Islet precursor cell (in vitro differentiated cells): ENCODE data around the gene RBM4B.
"Not testable (repeated sequence)": the region's sequence is repeated elsewhere in the genome, so short reads cannot be mapped to it uniquely, and the experiment has no call there.

Source experiments
- DNase-seq: peaks from one replicate; pipeline ENCODE4 v3.0.0-alpha.2; 2018

RBM4B gene, protein sequence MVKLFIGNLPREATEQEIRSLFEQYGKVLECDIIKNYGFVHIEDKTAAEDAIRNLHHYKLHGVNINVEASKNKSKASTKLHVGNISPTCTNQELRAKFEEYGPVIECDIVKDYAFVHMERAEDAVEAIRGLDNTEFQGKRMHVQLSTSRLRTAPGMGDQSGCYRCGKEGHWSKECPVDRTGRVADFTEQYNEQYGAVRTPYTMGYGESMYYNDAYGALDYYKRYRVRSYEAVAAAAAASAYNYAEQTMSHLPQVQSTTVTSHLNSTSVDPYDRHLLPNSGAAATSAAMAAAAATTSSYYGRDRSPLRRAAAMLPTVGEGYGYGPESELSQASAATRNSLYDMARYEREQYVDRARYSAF

DNA sequence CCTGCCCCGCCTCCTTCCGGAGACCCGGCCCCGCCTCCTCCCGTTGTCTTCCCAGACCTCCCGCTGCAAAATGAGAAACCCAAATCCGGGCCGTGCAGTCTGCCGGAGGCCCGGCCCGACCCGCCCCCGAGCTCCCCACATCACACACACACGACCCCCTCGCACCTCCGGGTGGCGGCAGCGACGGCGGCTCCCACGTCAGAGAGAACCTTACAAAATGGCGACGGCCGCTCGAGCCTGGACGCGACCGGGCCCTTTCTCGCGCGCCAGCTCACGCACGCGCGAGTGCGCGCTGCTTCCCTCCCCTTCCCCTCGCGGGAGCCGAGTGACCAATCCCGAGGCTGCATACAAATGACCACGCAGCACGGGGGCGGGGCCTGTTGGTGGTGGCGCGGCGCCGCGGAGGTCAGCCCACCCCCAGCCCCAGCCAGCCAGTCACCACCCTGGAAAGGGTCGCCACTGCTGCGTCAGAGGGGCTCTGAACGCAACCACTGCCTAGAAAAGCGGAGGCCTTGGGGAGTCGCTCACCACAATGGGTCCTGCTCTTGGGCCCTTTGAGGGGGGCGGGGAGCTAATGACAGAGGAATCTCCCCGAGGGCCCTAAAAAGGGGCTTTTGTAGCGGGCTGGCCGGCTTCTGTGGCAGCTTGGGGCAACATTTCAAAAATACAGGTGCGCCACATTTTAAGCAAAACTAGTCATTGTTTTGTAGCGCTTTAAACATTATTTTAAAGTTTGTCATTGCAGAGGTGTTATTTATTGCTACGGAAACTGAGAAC is at the start of gene RBM4B:
Gene RBM4B, minus strand, starts transcription at position 289 of the 777 bp plus-strand sequence. CDS start 808 bp downstream, outside the sequence.
- DNase-seq = peak; percentile 99

DNA sequence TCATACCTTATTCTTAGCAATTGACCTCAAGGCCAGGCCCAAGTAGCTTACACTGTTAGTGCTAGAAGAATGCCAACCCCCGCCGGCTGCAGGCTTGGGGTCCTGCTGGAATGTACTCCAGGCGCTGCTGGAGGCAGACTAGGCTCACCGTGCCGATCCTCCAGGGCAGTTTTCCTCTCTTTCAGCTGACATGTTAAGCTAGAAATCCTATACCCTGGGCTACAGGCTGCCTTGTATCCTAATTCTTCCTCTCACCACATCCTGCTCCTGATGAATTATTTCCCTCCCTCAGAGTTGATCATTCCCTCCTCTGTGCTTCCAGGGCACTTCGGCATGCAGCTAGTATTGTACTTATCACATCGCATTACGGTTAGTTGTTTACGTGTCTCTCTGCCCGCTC is 48.0 kb upstream of the RBM4B start:
- DNase-seq = no peak

DNA sequence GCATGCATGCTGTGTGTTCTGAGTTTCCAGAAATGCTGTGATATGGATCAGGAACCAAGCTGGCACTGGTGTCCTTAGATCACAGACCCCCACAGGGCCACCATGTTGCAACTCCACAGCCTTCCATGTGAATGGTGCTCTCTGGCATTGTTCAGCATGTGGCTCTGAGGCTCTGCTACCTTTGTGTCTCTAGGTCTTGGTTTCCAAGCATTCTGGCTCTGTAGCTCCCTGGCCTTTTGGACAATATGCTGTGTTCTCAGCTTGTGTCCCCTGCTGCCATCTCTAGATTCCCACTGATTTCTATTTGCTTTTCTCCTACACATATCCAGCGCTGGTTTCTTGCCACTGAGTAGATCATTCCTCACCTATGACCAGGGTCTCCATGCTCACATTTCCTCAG is 47.4 kb upstream of the RBM4B start:
- DNase-seq = no peak

DNA sequence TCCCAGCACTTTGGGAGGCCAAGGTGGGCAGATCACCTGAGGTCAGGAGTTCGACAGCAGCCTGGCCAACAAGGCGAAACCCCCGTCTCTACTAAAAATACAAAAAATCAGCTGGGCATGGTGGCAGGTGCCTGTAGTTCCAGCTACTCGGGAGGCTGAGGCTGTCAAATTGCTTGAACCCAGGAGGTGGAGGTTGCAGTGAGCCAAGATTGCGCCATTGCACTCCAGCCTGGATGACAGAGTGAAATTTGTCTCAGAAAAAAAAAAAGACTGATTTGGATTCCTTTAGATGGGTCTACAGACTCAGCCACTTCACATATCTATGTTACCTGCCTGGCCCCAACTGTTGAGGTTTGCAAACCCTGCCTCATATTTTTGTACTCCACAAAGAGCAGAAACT is 46.5 kb upstream of the RBM4B start:
- DNase-seq = not testable (repeated sequence)

DNA sequence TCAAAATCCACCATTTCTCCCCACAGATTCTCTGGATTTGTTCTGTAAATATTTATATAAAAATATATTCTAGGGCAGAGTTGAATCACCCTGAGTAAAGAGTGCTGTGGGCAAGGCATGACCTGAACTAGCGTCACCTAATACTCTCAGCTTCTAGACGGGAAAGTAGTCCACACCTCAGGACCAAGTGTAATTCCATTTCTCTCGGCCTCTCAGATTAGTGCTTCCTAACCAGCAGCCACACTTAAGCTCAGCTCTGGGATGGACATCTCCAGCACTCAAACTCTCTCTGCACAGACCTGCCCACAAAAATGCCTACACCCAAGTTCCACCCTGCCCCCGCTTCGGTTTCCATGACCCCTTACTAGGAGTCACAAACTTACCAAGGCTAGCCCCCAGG is 46.0 kb upstream of the RBM4B start:
- no peak for DNase-seq

DNA sequence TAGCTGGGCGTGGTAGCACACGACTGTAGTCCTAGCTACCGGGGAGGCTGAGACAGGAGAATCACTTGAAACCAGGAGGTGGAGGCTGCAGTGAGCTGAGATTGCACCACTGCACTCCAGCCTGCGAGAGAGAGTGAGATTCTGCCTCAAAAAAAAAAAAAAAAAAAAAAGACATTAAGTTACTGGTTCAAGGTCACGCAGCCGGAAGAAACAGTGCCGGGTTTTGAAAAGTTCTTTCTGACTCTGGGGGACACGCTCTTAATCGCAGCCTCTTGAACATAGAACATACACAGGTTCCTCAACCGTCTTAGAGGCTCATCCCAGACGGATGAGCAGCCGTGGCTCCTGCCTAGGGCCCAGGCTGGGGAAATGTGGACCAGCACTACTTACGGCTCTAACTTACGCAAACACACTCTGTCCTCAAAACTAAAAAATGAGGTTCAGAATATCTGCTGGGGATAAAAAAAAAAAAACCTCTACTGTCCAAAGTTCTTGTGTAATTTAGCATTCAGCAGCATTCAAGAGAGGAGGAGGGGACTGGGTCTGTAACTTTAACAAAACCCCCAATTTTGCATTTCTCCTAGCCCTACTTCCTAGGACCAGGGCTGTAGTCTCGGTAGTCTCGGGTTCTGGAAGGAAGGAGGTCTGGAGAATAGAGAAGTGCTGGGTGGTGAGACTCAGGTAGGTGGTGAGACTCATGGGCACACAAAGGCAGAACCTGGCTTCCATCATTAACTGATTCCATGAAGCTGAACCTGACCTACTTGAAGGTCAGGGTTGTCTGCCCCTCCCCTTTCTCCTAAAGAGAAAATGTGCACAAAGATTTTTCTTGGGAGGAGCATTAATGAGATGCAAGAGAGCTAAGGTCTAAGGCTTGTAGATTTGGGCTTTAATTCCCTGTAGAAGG is 45.3 kb upstream of the RBM4B start:
- DNase-seq = no peak

DNA sequence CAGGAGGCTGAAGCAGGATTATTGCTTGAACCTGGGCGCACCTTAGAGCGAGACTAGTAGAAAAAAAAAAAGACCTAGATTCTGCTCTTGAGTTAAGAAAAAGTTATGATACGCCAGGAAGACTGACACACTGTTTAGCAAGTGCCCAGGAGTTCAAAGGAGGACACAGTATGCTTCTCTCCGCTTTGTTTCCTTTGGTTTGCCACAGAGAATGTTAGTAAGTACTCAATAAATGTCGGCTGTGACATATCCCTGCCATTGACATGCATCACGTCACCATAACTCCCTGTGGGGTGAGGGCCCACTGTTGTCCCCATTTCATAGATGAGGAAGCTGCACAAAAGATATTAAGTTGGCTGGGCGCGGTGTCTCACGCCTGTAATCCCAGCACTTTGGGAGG is 44.3 kb upstream of the RBM4B start:
- DNase-seq = no peak

DNA sequence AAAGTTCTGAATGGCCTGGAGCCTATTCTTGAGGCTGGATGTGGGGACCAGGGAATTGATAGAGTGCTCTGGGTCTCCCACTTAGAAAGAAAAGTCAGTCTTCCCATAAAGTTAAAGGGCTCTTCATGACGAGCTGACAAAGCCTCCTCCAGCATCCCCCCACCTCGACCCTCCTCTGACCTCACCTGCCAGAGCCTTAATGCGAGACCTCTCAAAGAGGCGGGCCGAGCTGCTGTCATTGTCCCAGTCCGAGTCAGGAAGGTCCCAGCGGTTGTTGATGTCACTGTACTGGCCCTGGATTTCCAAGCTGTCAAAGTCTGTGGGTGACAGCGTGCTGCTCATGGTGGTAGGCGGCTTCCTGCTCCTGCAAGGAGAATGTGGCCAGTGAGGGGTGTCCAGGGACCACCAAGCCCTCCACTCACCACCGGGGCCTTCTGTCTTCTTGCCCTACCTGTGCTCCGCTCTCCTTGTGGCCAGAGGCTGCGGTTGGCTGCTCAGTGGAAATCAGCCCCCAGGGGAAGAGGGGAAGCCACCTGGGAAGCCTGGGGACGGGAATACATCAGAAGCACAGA is 43.3 kb upstream of the RBM4B start:
- DNase-seq = no peak

DNA sequence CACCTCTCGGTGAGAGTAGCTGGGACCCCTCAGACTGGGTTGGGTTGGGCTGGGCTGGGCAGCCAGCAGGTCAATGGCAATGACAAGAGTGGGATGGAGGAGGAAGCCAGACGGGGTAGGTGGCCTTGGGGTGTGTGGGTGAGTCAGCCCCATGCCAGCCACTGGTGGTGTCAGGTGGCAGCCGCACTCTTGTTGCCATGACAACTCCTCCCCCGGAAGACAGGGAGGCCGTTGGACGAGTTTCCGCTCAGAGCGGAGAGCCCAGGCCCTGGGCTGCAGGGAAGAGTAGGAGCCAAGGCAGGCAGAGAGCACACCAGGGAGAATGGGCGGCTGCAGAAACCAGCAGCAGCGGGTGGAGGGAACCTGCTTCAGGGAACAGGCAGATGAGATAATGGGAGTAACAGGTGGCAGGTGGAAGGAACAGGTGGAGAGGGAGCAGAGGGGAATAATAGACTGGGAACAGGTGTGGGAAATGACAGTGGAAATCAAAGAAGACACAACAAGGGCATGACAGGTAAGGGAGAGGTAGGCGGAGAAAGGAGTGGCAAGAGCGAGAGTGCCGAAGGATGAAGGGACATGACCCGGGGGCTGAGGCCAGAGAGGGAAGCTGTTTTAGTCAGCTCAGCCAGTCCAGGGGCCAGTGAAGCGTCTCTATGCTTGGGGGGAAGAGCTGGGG is 42.7 kb upstream of the RBM4B start:
- DNase-seq = peak; percentile 96

DNA sequence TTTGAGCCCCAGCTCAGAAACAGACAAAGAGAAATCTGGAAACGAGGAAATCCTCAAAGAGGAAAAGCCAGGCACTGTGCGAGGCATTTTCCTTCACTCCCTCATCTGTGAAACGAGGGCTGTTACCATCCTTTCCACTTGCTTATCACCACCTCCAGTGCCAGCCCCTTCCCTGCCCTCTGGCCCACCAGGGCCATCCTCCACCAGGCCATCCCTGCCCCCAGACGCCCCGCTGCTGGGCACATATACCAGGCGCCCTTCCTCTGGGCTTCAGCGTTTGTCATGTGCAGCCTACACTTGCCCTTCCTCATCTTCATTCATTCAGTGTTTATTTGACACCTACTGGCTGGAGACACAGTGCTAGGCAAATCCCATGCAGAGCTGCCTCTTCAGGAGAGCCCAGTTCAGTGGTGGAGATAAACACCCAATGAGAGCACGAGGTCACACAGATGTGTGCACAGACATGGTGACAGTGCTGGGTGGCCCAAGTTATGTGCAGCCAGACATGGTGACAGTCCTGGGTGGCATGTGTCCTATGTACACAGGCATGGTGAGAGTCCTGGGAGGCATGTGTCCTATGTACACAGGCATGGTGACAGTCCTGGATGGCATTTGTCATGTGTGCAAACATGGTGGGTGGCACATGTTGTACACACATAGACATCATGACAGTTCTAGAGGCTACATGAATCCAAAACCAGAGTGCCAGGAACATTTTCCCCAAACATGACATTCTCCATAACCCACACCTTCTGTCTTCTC is 41.6 kb upstream of the RBM4B start:
- no peak for DNase-seq

DNA sequence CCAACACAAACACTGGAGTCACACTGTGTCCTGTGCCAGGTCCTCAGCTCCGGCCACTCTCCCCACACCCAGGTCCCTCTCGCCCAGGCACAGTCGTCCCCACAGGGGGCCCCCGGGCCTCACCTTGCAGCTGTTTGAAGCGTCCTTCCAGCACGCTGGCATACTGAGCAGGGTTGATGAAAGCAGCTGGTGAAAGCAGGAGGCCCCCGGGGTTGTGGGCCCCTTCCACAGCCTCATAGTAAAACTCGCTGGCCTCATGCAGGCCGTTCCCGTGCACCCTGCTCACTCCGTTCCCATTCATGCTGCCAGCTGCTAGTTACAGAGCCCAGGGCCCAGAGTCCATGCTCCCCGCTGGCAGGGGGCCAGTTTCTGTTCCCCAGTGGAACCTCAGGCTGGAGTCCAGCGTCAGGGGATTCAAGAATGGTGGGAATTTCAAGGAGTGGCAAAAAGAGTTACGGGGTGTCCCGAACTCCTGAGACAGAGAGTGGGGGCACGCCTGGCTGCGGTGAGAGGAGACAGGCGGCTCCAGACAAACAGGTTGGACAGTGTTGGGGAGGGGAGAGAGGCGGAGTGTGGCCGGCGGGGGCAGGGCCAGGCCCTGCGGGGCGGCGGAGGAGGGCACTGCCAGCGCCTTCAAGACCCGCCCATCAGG is 40.8 kb upstream of the RBM4B start:
- no peak for DNase-seq

DNA sequence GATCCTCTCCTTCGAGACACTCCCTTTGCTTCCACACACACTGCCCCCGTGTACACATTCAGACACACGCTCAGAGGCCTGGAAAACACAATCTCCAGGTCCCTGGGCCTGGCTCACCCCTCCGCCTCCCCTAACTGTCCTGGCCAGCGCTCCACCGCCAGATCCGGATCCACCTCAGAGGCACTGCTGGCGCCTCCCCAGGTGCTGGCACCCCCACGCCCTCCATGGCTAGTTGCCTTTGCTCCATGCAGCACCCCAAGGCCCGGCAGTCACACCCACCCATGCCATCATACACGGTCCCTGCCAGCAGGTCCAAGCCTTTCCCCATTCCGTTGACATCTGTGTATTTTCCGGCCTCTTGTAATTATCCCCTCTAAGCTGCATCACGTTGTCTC is 40.2 kb upstream of the RBM4B start:
- DNase-seq = no peak

DNA sequence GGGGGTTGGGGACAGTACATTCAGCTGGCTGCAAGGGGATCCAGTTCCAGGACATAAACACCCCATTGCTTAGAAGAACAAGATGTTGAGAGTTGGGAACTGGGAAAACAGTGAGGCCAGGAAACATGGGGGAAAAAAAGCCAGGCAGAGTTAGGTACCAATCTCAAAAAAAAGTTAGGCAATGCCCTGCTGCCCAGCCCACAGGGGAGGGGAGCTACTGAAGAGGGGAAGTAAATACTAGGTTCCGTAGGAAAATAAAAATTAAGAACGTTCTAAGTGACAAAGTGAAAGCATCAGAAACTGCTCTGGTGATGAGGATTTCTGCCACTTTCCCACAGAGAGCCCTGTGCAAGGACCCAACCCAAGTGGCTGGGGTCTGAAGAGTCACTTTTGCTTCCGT is 39.3 kb upstream of the RBM4B start:
- no peak for DNase-seq

DNA sequence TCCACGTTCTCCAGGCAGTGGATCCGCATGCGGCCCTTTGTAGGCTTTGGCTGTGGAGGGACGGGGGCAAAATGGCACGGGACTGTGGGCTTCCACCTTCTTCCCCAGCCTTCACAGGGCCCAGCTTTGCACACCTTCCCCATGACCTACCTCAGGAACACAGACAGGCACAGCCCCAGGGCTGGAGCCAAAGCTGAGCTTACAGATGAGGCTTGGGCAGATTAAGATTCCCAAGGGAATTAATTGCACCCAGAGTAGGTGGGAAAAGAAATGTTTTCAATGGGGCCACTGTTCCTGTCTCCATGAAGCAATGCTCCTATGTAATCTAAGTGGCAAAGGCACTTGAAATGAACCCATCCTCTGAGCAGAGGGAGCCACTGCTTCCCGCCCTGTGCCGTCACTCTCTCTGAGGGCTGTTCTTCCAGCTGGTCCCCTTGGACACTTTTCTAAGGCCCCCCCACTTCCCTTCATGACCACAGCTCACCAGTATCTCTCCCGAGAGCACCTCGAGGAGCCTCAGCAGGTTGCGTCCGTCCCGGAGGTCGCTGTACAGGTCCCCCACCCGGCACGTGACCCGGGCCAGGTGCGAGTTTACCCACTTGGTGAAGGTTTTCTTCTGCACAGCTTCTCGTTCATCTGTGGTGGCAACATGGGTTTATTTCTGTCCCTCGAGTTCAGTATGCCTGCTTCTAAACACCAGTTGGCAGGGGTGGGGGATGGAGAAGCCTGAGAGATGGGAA is 37.8 kb upstream of the RBM4B start:
- no peak for DNase-seq

DNA sequence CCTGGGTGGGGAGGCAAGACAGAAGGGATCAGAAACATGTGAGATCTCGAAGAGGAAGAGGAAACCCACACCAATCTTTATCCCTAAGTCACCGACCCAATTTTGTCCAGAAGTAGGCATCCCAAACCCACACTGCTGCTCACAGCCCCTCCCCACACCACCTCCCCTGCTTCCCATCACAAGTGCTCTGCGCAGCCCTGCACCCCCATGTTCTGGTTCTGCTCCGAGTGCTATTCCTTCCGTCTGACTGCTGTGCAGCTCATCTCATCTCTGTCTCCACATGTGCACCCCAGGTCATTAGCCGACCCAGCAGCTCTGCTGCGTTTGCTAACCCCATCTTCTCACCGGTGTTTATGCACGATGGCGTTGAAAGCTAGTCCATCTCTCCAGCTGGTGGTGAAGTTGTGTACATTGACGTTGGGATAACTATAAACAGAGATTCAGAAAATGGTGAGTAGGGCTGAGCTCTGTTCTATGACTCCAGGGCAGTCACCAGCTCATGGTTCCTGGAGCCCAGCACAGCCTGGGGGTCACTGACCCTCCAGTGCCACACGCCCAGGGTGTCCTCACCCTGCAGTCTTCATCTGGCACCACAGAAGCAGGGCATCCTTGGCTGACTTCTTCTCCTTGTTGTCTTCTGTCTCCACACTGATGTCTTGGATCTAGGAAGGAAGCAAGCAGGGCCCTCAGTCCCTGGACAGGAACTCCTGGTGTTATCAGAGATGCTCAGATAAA is 36.2 kb upstream of the RBM4B start:
- no peak for DNase-seq

DNA sequence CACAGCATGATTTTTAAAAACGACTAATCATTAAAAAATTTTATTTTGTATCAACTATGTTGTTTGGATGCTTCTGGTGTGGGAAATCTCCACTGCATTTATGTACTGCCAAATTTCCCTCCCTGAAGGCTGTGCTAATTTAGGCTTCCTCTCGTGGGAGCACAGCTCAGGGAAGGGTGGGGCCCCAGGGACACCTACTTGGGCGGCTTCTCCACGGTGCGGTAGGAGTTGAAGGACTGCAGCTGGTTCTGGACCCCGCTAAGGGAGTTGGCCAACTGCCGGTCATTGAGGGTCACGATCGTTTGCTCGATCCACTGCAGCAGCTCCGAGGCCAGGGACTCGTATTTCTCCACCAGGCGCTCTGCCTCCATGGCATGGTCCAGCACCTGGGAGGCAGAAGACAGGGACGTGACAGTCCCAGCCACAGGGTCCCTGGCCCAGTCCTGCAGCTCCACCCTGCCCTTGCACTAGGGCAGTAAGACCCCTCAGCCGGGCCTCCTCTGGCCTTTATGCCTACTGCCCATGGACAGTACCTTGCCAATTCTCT is 32.8 kb upstream of the RBM4B start:
- no peak for DNase-seq

DNA sequence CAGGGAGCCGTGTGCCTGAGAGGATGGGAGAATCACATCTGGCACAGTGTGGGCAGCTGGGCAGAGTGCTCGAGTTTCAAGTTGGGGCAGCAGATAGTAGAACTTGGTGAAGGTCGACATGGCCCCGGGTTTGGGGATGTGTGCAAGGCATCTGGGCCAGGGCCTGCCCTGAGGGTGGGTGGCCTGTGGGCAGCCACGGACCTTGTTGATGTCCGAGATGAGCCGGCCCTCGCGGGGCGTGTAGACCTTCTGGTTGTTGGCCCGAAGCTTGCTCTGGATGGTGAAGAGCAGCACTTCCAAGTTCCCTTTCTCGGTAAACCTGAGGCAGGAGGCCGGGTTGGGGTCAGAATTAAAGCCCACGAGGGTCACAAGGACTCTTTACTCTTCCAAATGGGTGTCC is 31.0 kb upstream of the RBM4B start:
- no peak for DNase-seq

DNA sequence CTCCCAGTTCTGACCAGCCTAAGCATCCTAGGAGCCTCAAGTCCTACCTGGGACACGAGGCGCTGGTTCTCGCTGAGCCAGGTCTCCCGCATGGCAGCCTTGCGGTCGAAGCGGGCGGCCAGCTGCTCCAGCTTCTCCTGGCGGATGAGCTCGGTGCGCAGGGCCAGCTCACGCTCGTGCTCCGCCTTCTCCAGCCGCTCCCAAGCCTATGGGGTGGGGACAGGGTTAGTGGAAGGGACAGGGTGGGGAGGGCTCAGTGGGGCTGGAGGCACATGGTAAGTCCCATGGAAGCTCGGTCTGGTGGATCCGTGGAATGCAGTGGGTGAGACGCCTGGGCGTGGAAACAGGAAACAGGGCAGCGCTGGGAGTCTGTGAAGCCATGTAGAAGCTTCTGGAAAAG is 30.4 kb upstream of the RBM4B start:
- no peak for DNase-seq

DNA sequence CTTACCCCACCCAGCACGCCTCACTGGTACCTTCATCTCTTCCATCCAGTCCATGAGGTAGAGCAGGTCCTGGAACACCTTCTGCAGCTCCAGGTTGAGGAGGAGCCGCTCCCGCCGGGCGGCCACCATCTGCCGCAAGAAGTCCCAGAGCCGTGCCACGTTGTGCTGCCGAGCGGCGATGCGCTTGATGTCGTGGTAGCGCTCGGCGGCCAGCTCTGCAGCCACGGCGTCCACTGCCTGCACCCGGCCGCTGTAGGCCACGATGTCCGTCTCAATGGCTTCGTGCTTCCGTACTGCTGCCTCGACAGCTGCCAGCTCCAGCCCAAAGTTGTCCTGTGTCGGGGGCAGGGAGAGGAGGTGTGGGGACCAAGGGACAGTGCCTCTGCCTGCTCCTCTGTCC is 29.8 kb upstream of the RBM4B start:
- no peak for DNase-seq
